HEK293T (cell line): Measurements from ENCODE around the gene SLC6A6.

Experiments
- CTCF ChIA-PET: fragments of 350-600 bp; formaldehyde crosslinking; extraction: SDS; loops from one replicate; lab custom pipeline; 2021; ENCODE audit warnings: antibody characterized with exemption, inconsistent platforms; lab: Yijun Ruan, JAX
- POLR2A ChIA-PET: fragments of 350-600 bp; formaldehyde crosslinking; extraction: SDS; loops from one replicate; lab custom pipeline; 2020; ENCODE audit warnings: antibody characterized with exemption, inconsistent platforms; lab: Yijun Ruan, JAX
- DNase-seq: peaks from one replicate; pipeline ENCODE4 v3.0.0; 2012; ENCODE audit warnings: mixed read lengths; ENCODE audit errors: extremely low spot score
- ARNT ChIP-seq: fragments of 450-650 bp; IDR thresholded peaks from 2 replicates; pipeline ENCODE4 v1.6.1; 2017; ENCODE audit warnings: mild to moderate bottlenecking
- BHLHE40 ChIP-seq: fragments of 450-650 bp; IDR thresholded peaks from 2 replicates; pipeline ENCODE4 v1.6.1; 2016; ENCODE audit warnings: mild to moderate bottlenecking, moderate library complexity, borderline replicate concordance
- CTBP1 ChIP-seq: fragments of 450-650 bp; IDR thresholded peaks from 2 replicates; pipeline ENCODE4 v1.6.1; 2016; ENCODE audit warnings: borderline replicate concordance
- ELF4 ChIP-seq: fragments of 450-650 bp; IDR thresholded peaks from 2 replicates; pipeline ENCODE4 v1.6.1; 2017; ENCODE audit warnings: antibody characterized with exemption
- FOXA1 ChIP-seq: fragments of 450-650 bp; IDR thresholded peaks from 2 replicates; pipeline ENCODE4 v1.6.1; 2016; ENCODE audit warnings: mild to moderate bottlenecking
- FOXK2 ChIP-seq: fragments of 450-650 bp; IDR thresholded peaks from 2 replicates; pipeline ENCODE4 v1.6.1; 2016; ENCODE audit warnings: mild to moderate bottlenecking
- FOXM1 ChIP-seq: fragments of 450-650 bp; IDR thresholded peaks from 2 replicates; pipeline ENCODE4 v1.6.1; 2017; ENCODE audit warnings: mild to moderate bottlenecking, borderline replicate concordance
- HDGF ChIP-seq: fragments of 450-650 bp; IDR thresholded peaks from 2 replicates; pipeline ENCODE4 v1.6.1; 2017; ENCODE audit warnings: antibody characterized with exemption, borderline replicate concordance
- L3MBTL2 ChIP-seq: fragments of 450-650 bp; conservative IDR thresholded peaks from 2 replicates; pipeline ENCODE4 v1.6.1; 2016; ENCODE audit warnings: mild to moderate bottlenecking
- LEF1 ChIP-seq: fragments of 450-650 bp; IDR thresholded peaks from 2 replicates; pipeline ENCODE4 v1.6.1; 2017; ENCODE audit warnings: mild to moderate bottlenecking, borderline replicate concordance
- NFRKB ChIP-seq: fragments of 450-650 bp; IDR thresholded peaks from 2 replicates; pipeline ENCODE4 v1.6.1; 2016; ENCODE audit warnings: mild to moderate bottlenecking, moderate library complexity
- PKNOX1 ChIP-seq: fragments of 450-650 bp; IDR thresholded peaks from 2 replicates; pipeline ENCODE4 v1.6.1; 2016
- SP1 ChIP-seq: fragments of 450-650 bp; IDR thresholded peaks from 2 replicates; pipeline ENCODE4 v1.6.1; 2017
- SUZ12 ChIP-seq: fragments of 450-650 bp; IDR thresholded peaks from 2 replicates; pipeline ENCODE4 v1.6.1; 2016; ENCODE audit warnings: mild to moderate bottlenecking
- TARDBP ChIP-seq: fragments of 450-650 bp; IDR thresholded peaks from 2 replicates; pipeline ENCODE4 v1.6.1; 2016
- ZNF384 ChIP-seq: fragments of 450-650 bp; IDR thresholded peaks from 2 replicates; pipeline ENCODE4 v1.6.1; 2016

Gene SLC6A6

GRCh38 chr3:14496351-14496750 is 93.9 kb downstream of the SLC6A6 start:
- CTCF ChIA-PET, result no interaction called here
- POLR2A ChIA-PET, result no interaction called here
- DNase-seq, result no peak
- TF ChIP-seq SUZ12 (no peak), PKNOX1 (no peak), ZNF384 (no peak), FOXA1 (no peak), ARNT (no peak)

- ChIA-PET CTCF (no interaction called here), POLR2A (no interaction called here)
- no peak for DNase-seq
These were observed 94.9 kb downstream of the SLC6A6 start for GRCh38 chr3:14497321-14497720.

GRCh38 chr3:14502472-14502871 is 100.1 kb downstream of the SLC6A6 start:
- DNase-seq, result no peak
- ChIA-PET POLR2A (no interaction called here), CTCF (interaction anchor here (0.6 to 0.7 kb wide), 2 partner anchors 102 to 140 kb away, joined by 3 to 5 read pairs; no protein-coding TSS in a partner anchor)
- no peak for TF ChIP-seq TARDBP
- no peak for TF ChIP-seq PKNOX1
- no peak for TF ChIP-seq LEF1
- TF ChIP-seq FOXK2, result no peak
- no peak for TF ChIP-seq NFRKB
- TF ChIP-seq ZNF384, result no peak
- TF ChIP-seq HDGF, result no peak
- no peak for TF ChIP-seq ARNT
- TF ChIP-seq BHLHE40, result no peak
- no peak for TF ChIP-seq ELF4
- no peak for TF ChIP-seq FOXA1
- no peak for TF ChIP-seq FOXM1
- no peak for TF ChIP-seq CTBP1
- no peak for TF ChIP-seq SUZ12

More at GRCh38 chr3:14497321-14497720, 94.9 kb downstream of the SLC6A6 start:
- TF ChIP-seq NFRKB (no peak), LEF1 (no peak), SUZ12 (no peak), HDGF (no peak), BHLHE40 (no peak), FOXA1 (no peak), CTBP1 (no peak), ELF4 (no peak), ARNT (no peak), FOXM1 (no peak), L3MBTL2 (no peak), FOXK2 (no peak), SP1 (no peak), PKNOX1 (no peak), TARDBP (no peak), ZNF384 (no peak)

- CTCF ChIA-PET, result interaction anchor here (0.6 to 0.7 kb wide), 2 partner anchors 103 to 141 kb away, joined by 3 to 5 read pairs; no protein-coding TSS in a partner anchor
- no peak for TF ChIP-seq ARNT
- no peak for TF ChIP-seq NFRKB
- no peak for TF ChIP-seq FOXM1
- POLR2A ChIA-PET, result no interaction called here
- no peak for DNase-seq
These were observed 100.8 kb downstream of the SLC6A6 start for GRCh38 chr3:14503033-14503705.

GRCh38 chr3:14503706-14504065 is 101.3 kb downstream of the SLC6A6 start:
- ChIA-PET POLR2A (no interaction called here), CTCF (no interaction called here)
- TF ChIP-seq FOXK2, result no peak
- TF ChIP-seq HDGF, result no peak
- TF ChIP-seq L3MBTL2, result no peak
- TF ChIP-seq ZNF384, result no peak
- no peak for TF ChIP-seq BHLHE40
- TF ChIP-seq ARNT, result no peak
- TF ChIP-seq FOXA1, result no peak
- TF ChIP-seq SUZ12, result no peak
- TF ChIP-seq ELF4, result no peak
- no peak for TF ChIP-seq SP1
- TF ChIP-seq TARDBP, result no peak
- TF ChIP-seq LEF1, result no peak
- no peak for TF ChIP-seq PKNOX1
- TF ChIP-seq NFRKB, result no peak
- TF ChIP-seq CTBP1, result no peak
- TF ChIP-seq FOXM1, result no peak

More at GRCh38 chr3:14503706-14504065, 101.3 kb downstream of the SLC6A6 start:
- DNase-seq, result no peak
